Subcutaneous adipose tissue (tissue), 4 donors: ENCODE results near the gene COL25A1. TPM values are rescaled to one million over a fixed set of nuclear protein-coding genes. Genes with fewer than 3 reads are reported as not detected.

Experiments used
- CTCF ChIP-seq: fragments of 450-650 bp; IDR thresholded peaks from one replicate; pipeline ENCODE4 v1.5.1; 2016; ENCODE audit warnings: low read depth, mild to moderate bottlenecking, control low read depth, antibody characterized with exemption, moderate library complexity
- total RNA-seq, 4 donors: library from RNA; depleted of rRNA; stranded (reverse); fragments of >200 nt; gene quantifications; one replicate each; pipeline ENCODE4 v1.1.0, GENCODE V29; 2016

Gene COL25A1
- total RNA-seq, 4 donors from 2014 or later, result 4.9 to 12.9 (median 10.1) TPM

DNA sequence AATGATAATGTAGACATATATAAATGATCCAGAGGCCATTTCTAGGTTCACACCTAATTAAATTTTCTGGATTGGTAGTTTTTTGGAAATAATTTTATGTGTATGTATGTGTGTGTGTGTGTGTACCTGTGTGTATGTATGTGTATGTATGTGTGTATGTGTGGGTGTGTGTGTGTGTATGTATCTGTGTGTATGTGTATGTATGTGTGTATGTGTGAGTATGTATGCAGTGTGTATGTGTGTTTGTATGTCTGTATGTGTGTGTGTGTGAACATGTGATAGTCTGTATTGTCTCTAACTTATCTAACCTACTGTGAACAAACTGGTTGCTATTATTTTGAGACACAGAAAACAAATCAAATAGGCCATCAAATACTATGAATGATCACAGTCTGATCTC, 152.6 kb downstream of the COL25A1 start:
- no peak for TF ChIP-seq CTCF

- TF ChIP-seq CTCF, result no peak
Measured at GRCh38 chr4:109148577-109149075, 153.8 kb downstream of the COL25A1 start.

- no peak for TF ChIP-seq CTCF
Measured at GRCh38 chr4:109147135-109147534, 155.3 kb downstream of the COL25A1 start.

- TF ChIP-seq CTCF, result no peak
Measured at GRCh38 chr4:109146499-109146898, 156.0 kb downstream of the COL25A1 start.

DNA sequence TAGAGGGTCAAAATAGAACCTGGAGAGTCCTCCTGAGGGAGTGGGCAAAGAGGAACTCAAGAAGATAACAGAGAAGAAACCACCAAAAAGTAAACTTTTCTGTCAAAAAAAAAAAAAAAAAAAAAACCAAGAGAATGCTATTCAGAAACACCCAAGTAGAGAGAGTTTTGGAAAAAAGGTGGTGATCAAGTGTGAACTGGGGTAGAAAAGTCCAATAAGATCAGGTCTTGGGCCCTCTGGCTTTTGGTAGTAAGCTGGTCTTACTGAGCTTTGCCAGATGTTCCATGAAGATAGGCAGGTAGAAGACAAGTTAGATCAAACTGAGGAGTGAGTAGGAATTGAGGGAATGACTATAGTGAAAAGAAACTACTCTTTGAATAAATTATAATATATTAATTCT, 167.5 kb downstream of the COL25A1 start:
- TF ChIP-seq CTCF, result no peak

GRCh38 chr4:109134268-109134667, 168.2 kb downstream of the COL25A1 start:
- no peak for TF ChIP-seq CTCF

GRCh38 chr4:109131559-109131958, 170.9 kb downstream of the COL25A1 start:
- no peak for TF ChIP-seq CTCF
